ENCODE data around the gene GRIN1.

- TF ChIP-seq ATF3 (CRISPR knock-in tag; IDR thresholded peaks at IDR 0.05): no peak
- no peak for TF ChIP-seq POLR2A (IDR thresholded peaks at IDR 0.05; ENCODE audit: insufficient read depth in 1 of 2, low read depth in 2 of 2, low read length in 2 of 2)
Measured at GRCh38 chr9:137147091-137147792, 8.3 kb downstream of the GRIN1 start.

Measured in HepG2 (cell line).